ENCODE measurements around the gene TMIE. TPM values are rescaled to one million over a fixed set of nuclear protein-coding genes. Genes with fewer than 3 reads are reported as not detected.
A peak's percentile ranks its signal among the peaks of the same experiment; 100 is the strongest.

TMIE gene
- polyA plus RNA-seq, 12 donors, result 0.56 to 2.2 (median 0.82) TPM; not detected in 2

DNA sequence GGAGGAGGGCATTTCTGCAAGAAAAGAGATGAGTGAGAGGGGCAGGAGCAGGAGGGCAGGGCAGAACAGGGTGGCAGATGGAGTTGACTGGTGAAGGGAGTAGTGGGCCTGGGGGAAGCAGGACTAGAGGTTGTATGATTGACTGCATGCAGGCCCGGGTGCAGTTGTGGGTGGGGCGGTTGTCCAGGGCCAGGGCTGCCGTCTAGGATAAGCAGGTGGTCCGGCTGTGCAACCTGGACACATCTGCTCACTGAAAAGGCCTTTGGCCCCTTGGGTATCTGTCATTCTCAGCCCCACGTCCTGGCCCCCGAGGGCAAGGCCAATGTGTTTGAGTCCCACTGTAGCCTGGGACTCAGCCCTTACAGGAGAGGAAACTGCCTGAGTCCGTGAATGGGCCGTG, 33.1 kb upstream of the TMIE start:
- DNase-seq, result no peak

DNA sequence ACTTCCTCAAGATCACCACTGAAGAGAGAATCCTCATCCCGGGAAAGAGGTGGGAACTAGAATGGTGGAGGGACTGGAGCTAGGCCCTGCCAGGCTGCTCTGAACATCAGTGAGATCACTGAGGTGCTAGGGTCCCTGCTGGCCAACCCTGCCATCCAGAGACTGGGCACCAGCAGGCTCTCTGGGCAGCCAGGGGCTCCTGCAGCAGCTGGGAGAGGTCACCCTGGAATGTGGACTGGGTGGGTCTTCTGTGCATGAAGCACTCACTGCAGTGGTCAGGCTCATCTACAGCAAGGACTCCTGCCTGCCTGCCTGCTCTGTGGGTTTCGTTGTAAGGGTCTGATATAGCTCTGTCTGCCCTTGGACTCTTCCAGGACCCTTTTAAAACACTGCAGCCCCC, 32.6 kb upstream of the TMIE start:
- DNase-seq, result no peak

DNA sequence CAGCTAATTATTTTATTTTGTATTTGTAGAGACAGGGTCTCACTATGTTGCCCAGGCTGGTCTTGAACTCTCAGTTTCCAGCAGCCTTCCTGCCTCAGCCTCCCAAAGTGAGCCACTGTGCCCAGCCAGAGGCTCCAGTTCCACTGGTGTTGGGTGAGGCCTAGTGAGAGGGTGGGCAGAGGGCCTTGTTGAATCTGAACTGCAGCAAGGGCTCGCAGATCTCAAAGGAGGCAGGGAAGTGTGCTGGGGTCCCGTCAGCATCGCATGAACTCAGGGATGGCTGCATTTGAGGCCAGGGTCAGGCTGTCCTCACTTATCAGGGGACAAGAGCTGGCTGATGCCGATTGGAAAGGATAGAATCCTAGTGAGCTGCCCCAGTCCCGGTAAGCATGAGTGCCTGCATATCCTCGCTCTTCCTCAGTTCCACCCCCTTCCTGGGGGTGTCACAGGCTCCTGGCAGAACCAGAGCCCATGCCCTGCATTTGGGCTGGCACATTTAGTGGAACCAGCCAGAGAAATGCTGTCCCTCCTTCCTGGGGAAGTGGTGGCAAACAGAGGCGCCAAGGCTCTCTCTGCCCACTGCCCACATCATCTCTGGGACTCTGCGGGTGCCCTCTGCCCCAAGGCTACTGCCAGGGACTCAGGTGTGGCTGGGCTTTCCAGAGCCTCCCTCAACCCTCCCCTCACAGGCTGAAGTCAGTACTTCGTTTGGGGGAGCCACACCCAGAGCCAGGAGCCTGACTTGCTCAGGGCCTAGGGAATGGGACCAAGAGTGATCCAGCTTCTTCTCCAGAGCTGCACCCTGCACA, 31.8 kb upstream of the TMIE start:
- DNase-seq, result no peak

DNA sequence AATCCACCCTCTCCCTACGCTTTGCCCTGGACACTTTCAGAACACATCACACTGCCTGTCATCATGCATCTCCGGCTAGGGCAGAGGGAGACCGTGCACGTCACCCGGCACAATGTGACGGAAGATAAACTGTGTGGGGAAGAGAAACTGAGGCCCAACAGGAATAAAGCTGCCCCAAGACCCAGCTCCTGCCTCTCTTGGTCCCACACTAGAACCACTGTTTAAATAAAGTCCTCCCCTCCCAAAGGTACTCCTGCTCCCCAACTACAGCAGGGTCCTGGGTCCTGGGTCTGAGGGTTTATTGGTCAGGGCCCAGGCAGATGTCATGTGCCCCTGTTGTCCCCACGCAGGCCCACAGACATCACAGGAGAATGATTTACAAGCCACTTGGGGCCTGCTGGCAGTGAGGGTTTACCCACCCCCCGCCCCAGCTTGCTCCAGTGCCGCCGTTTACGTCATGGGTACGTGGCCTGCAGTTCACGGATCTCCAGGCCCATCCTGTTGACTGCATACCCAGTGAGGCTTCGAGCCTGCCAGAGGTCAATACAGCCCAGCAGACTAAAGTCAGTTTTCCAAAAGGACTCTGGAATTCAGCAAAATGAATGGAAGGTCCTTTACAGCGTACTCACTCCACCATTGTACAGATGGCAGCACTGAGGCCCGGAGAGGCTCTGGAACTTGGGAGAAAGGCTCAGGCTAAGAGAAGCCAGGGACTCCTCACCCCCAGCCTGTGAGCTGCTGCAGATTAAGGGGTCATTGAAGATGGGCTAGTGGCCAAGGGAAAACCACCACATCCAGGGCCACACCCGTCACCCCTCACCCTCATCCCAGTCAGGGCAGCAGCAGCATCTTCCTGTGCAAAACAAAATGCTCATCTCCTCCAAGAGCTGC, 30.9 kb upstream of the TMIE start:
- DNase-seq, result no peak

DNA sequence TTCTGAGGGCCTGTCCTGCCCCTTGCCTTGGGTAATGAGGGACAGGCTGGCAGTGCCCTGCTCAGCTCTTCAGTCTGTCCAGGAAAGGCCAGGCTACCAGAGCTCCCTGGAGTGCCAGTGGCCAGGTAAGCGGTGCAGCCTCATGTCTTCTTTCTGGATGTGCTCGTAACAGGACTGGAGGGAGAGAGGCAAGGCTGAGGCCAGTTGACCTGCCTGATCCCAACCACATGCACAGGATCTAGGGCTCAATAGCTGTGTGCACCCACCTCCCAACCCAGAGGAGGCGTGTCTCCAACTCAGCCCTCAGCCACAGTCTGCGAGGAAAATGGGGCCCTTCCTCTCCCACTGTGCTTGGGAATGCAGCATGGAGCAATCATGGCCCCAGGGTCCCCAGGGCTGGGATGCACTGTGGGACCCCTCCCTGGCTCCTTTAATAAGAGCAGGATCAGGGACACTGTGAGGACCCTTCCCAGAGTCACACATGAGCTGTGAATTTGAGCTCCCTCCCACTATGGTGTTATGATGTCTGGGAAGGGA, 30.2 kb upstream of the TMIE start:
- DNase-seq, result no peak

DNA sequence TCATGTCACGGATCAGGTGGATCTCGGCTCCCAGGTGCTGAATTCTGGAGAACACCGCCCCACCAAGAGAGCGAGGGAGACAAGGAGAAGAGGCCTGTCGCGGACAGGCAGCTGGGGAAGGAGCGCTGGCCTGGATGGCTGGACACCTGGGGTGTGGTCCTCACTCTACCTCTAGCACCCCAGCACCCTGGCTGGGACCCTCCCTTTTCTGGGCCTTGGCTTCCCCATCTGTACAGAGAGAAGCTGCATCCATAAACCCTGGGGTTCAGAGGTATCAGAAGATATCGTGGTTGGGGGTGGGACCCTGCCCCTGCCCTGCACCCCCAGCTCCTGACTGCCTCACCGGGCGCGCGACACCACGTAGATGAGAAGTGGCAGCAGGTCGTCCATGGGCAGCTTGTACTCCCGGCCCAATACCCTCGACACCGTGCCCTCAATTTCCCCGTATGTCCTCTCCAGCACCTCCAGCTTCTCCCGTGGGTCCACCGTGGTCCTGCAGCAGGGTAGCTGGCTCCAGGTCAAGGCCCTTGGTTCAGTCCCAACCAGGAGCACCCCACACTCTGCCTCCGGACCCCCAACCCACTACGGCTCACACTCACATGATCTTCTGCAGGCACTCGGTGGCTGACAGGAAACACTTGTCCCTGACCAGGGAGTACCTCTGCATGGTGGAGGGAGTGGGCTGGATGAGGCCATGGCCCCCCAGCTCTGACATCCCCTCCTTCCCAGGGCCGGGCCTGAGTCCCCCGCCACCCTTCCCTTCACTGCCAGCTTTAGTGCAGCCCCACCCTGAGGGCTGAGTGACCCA, 29.4 kb upstream of the TMIE start:
- no peak for DNase-seq

DNA sequence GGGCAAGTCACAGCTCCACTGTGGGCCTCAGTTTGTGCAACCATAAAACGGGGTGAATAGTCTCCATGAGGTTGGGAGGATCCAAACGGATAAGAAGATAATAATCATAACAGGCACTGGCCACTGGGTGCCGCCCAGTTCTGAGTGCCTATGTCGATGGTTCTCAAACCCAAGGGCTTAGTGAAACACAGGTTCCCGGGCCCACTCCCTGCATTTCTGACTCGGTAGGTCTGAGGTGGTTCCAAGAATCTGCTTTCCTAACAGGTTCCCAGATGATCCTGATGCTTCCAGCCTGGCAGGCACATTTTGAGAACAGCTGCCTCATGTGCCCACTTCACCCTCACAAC, 28.9 kb upstream of the TMIE start:
- no peak for DNase-seq

DNA sequence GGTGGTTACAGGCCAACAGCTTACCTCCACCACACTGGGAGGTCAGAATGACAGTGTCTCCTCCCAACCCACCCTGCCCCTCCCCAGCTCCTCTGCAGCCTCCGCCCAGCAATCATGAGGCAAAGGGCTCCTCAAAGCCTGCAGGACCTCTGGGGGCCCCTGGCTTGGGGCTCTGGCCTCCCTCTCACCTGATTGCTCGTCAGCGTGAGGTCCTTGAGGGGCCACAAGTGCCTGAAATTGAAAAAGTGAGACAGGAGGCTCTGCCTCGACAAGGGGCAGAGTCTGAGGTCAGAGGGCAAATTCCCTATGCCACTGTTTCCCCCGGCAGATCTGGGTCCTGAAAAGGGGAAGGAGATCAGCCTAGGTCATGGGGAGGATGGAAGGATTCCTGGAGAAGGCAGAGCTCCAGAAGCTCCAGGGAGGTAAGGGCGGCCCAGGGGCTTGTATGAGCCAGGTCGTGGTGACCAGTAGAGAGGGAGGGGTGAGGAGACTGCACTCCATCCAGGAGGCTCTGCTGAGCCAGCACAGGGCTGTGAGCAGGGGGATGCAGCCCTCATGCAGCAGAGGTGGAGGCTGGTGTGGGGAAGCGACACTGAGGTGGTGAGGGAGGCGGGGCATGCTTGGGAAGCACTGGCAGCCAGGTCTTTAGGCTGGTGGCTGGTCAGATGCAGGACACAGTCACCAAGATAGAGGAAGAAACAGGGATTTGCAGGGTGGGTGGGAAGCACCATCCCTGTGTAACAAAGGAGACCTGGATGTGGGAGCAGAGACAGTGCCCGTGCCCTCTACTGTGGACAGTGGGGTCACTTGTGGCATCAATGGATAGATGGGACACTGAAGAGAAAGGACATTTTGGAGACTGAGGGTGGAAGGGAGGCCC, 27.8 kb upstream of the TMIE start:
- DNase-seq, result no peak

DNA sequence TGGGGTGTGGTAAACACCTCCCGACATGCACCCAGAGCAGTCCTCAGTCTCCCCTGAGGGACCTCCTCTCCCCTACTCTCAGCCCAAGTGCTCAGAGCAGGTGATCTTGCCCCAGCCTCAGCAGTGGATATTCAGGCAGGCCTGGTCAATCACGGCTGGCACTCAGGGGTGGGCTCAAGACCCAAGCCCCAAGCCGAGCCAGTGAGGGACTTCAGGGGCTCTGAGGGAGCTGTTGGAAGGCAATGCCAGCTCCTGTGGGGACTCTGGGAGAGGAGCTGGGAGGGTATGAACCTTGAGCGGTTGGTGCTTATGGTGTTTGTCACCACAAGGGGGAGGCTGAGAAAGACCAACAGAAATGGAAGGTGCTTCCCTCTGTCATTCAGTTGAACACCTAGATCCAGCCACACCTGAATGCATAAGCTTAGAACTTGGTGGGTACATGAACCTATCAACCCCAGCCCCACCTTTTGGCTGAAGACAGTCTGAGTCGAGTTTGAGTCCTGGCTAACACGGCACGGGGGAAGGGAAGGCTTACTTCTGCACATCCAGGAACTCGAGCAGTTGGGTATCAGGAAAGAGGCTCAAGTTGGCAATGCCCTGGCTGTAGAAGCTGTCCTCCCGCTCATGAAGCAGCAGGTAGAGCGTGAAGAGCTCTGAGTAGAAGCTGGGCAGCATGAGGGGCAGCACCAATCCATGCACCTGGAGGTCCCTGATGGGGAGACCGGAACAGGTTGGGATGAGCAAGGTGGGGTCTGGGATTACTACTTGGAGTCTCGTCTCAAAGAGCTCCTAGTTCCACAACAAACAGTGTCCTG, 27.0 kb upstream of the TMIE start:
- DNase-seq, result no peak

DNA sequence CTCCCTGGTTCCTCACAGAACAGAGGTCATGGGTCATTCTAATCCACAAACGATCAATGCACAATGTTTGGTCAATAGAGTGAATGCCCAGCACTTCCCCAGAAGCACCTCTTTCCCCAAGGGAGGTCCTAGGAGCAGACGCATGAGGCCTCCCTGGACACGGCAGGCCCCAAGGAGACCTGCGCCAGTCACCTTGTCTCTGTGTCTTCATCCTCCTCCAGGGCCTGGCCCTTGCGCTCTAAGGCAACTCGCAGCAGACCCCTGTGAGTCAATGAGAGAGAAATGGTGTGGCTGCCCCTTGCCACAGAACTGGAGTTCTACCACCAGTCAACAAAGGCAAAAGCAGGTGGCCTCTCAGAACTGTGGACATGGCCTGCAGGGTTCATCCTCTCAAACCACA, 25.8 kb upstream of the TMIE start:
- no peak for DNase-seq

DNA sequence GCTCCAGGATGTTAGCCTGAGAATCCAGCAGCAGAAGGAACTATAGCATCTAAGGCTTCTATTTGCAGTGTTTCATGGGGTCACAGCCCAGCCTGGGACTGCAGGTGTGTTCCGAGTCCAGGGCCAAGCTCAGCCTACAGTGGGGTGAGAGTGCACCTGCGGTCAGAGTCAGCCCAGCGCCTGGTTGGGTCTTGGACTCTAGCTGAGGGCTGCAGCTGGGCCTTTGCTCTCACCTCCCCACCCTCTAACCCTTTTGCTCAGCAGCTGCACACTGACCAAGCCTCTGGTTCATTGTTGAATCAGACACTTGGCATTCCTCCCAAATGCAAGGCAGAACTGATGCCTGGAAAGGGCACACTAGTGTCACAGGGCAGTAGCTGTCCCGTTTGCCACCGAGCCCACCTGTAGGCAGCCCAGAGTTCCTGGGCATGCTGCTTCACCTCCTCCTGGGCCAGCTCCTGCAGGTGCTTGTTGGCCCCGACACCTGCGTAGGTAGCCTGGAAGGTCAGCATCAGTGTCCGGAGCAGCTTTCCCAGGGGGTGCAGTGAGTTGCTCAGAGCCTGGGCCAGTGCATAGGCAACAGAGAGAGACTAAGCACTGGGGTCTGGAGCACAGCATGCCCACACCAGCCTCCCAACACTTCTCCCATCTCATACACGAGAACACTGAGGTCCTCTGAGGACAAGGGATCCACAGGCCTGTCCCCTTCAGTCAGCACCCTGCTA, 25.2 kb upstream of the TMIE start:
- no peak for DNase-seq

DNA sequence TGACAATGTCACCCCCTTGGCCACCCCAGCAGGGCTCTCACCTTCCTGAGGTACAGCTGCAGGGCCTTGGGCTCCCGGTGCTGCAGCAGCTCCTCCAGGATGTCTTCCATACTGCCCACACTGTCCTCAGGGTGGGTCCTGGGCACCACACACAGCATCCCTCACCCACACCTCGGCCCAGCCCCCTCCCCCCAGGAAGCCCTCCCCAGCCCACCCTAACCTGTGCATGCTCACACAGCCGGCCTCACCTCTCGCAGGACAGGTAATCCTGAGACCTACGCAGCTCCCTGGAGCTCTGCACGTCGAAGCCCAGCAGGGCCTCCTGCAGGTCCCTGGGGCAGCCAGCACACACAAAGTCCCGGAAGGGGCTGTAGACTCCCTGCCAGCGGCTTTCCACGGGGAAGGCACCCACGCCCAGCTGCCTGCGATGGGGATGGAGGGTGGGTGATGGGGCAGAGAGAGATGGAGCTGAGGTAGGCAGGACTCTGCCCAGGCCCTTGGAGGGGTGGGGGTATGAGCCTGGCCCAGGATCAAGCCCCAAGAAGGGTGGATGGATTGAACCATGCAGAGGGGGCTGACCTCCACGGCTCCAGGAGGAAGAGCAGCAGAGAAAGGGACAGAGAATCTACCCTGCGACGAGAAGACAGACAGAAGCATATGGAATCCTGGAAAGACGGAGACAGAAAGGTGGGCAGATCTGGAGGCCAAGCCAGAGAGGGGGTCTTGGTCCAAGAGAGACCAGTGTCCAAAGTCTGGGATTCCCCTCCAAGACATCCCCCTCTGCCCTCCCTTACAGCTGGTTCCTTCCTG, 24.4 kb upstream of the TMIE start:
- DNase-seq, result no peak

DNA sequence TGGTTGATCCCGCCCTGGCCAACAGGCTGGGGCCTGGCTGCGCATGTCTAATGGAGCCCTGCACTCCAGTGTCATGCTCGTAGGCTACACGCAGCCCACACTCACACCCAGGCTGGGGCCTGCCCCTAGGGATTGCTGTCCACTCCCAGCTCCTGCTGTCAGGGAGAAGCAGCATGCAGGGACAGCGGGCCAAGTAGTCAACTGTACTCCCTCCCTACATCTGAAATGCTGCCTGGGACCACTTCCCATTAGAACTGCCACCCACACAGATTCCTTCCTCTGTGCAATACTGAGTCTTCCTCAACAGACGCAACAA, 23.8 kb upstream of the TMIE start:
- peak; percentile 35 for DNase-seq

DNA sequence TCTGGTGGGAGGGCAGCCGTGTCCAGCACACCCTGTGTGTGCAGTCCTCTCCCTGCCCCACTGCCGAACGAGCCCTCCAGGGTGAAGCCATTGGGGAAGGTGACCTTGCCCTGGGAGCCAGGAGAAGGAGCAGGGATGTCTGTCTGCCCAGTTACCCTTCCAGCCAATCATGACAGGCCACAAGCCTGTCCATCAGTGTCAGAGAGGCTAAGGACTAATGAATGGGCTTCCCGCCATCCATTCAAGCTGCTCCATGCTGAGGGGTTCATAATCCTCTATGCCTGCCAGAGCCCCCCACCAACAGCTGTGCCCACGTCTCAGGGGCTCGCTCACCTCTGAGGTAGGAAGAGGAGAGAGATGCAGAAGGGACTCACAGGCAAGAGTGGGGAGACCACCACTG, 22.9 kb upstream of the TMIE start:
- no peak for DNase-seq

DNA sequence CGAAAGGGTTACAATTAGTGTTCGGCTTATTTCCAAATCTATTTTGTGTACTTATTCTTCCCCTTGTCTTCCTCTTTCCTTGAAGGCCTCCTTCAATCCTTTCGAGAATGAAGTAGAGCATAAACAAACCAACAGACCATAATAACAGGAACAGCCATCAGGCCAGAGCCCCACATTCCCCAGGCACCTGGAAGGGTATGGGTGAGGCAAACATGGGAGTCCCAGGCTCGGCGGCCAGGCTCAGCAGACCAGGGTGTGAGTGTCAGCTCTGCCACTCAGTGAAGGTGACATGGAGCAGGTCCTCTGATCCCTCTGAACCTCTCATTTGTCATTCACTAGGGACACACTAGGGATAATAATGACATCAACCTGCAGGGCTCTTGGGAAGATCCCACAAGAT, 21.5 kb upstream of the TMIE start:
- no peak for DNase-seq

DNA sequence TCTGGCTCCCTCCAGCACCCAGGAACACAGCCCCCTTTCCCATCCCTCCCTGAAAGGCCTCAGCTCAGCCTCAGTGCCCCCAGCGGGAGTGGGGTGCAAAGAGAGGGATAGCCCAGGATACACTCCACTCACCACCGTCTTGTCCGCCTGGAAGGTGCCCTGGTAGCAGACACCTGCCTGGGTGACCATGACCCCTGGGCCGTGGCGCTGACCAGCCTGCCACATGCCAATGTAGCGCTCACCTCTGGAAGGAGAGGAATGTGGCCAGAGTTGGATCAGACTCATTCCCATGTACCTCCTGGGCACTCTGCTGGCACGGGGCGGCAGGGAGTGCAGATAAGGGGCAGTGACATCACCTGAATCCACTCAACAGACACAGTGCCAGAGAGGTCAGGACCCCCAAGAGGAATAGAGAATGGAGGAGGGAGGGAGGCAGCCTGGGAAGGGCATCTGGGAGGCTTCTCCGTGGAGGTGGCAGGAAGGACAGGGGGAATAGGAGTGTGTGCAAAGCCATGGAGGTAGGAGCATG, 20.8 kb upstream of the TMIE start:
- no peak for DNase-seq

DNA sequence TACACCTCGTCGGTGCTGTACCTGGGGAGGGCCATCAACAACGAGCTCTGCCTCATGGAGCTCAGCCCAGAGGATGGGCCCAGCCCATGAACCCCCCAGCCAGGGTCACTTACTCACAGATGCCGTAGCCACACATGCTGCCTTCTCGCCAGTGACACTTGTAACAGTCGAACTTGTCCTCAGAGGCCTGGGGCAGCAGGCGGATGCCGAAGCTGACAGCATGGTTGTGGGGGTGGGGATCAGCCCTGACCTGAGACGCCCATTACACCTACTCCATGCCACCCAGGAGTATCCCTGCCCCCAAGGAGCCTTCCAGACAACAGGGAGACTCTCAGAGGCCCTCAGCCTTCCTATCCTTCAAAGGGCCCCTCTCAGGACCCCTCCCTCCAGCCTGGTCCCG, 19.8 kb upstream of the TMIE start:
- no peak for DNase-seq

DNA sequence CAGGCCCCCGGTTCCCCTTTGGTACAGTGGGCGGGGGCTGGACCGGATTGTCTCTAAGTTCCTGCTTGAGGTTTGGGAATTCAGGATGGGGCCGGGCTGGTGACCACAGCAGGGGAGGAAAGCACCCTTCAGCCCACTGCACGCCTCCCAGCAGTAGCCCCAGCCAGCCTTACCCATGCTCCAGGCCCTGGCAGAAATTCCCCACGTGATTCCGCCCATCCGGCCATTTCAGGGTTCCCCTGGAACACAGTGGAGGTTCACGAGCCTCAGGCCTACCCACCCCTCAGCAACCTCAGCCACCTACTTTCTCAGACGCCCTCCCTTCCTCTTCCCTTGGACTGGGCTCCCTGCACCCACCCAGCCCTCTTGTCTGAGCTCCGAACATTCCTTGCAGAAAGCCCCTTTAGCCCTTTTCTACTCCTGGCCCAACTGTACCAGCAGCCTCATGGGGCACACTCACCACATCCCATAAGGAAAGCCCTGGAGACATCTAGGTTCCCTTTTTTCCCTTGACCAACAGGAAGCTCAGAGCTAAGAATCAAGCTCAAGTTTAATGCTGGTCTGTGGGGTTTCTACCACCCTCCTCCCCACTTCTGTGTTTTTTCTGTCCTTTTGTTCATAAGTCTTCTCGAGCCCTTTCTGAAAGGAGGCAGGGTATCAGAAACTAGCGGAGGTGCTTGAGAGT, 19.2 kb upstream of the TMIE start:
- DNase-seq, result no peak
